Left lung (tissue), 10 donors: Measurements from ENCODE around the gene BATF2. TPM values are rescaled to one million over a fixed set of nuclear protein-coding genes. Genes with fewer than 3 reads are reported as not detected.

Source experiments
- ATAC-seq: fragments of 200-7000 bp; cut with Tn5 transposase; one replicate; pipeline ENCODE4 v1.9.1; 2020; ENCODE audit warnings: moderate library complexity
- DNase-seq, 4 donors: peaks; one replicate each; pipeline ENCODE4 v3.0.0-alpha.2; 2013 to 2020
- H3K27ac ChIP-seq, 2 donors: fragments of 200-600 bp; sonication (generic) in 1 of 2; one replicate each; pipeline versions ENCODE4 v1.5.0 to v1.8.0; 2020 to 2021
- H3K27me3 ChIP-seq, 2 donors: fragments of 200-600 bp; sonication (generic) in 1 of 2; one replicate each; pipeline versions ENCODE4 v1.5.0 to v1.8.0; 2020 to 2021
- H3K36me3 ChIP-seq, 2 donors: fragments of 200-600 bp; sonication (generic) in 1 of 2; one replicate each; pipeline versions ENCODE4 v1.5.0 to v1.8.0; 2020 to 2021
- H3K4me1 ChIP-seq, 2 donors: fragments of 200-600 bp; one replicate each; pipeline ENCODE4 v1.8.0; 2021
- H3K4me3 ChIP-seq, 2 donors: fragments of 200-600 bp; sonication (generic) in 1 of 2; one replicate each; pipeline versions ENCODE4 v1.5.0 to v1.8.0; 2020 to 2021; ENCODE audit warnings: mild to moderate bottlenecking in 1 of 2
- H3K9me3 ChIP-seq, 2 donors: fragments of 200-600 bp; sonication (generic) in 1 of 2; one replicate each; pipeline versions ENCODE4 v1.5.0 to v1.8.0; 2020 to 2021
- CTCF ChIP-seq, 2 donors: fragments of 200-600 bp; sonication (generic) in 1 of 2; IDR thresholded peaks; one replicate each; pipeline versions ENCODE4 v1.5.0 to v1.8.0; 2021; ENCODE audit warnings: antibody characterized with exemption in 2 of 2
- intact Hi-C, 2 donors: fragments of 100-400 bp; cut with DNase I; formaldehyde crosslinking; loops; one replicate each; pipeline versions ENCODE4 v1.11.2 to v1.14.2; 2022
- polyA plus RNA-seq, 6 donors: library from polyadenylated mRNA; unstranded; fragments of 120-200 nt; gene quantifications; one replicate each; pipeline ENCODE4 v1.2.1, GENCODE V29; 2013; ENCODE audit not compliant: insufficient read length in 6 of 6
- total RNA-seq, 2 donors: library from RNA; stranded (reverse); fragmentation: NEBNext Ultra II Directional; extraction: Animal tissue kit (Norgen Biotek cat#: 25700); gene quantifications; one replicate each; pipeline ENCODE4 v1.2.1, GENCODE V29; 2021
- donor health status: DM: no; HTN: yes; CAD: no.
- donor health status: DM: no; HTN: no; CAD: no.

The BATF2 gene
- total and polyA plus RNA-seq, 8 donors = 2.6 to 8.1 (median 3.5) TPM

DNA sequence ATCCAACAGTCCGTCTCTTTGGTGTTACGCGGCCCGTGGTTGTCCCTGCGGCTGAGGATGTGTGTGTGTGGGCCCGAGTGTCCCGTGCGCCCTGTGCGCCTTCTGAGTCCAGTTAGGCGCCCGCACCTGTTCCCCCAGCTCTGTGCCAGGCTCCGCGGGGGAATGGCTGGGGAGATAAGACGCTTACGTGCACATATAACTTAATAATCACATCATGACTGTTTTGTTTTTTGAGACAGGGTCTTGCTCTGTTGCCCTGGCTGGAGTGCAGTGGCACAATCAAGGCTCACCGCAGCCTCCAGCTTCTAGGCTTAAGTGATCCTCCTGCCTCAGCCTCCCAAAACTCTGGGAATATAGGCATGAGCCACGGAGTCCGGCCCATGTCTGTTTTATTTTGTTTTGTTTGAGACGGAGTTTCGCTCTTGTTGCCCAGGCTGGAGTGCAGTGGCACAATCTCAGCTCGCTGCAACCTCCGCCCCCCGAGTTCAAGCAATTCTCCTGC is 18.0 kb upstream of the BATF2 start:
- intact Hi-C loops = no loop called here
- peak overlapping the region; percentile 70 to 91 for H3K4me3 ChIP-seq
- H3K27me3 ChIP-seq = no peaks in the 10 kb centered on the region
- peaks cover 0 to 18% of the 10 kb centered on the region in 2 donors for H3K36me3 ChIP-seq
- ATAC-seq (peak; percentile 3), DNase-seq (no peak)
- H3K27ac ChIP-seq = peak overlapping the region; percentile 99 to 100
- no peaks in the 10 kb centered on the region for H3K9me3 ChIP-seq
- TF ChIP-seq CTCF (IDR thresholded peaks at IDR 0.05) = no peak
- H3K4me1 ChIP-seq = peaks cover 7 to 30% of the 10 kb centered on the region in 2 donors

DNA sequence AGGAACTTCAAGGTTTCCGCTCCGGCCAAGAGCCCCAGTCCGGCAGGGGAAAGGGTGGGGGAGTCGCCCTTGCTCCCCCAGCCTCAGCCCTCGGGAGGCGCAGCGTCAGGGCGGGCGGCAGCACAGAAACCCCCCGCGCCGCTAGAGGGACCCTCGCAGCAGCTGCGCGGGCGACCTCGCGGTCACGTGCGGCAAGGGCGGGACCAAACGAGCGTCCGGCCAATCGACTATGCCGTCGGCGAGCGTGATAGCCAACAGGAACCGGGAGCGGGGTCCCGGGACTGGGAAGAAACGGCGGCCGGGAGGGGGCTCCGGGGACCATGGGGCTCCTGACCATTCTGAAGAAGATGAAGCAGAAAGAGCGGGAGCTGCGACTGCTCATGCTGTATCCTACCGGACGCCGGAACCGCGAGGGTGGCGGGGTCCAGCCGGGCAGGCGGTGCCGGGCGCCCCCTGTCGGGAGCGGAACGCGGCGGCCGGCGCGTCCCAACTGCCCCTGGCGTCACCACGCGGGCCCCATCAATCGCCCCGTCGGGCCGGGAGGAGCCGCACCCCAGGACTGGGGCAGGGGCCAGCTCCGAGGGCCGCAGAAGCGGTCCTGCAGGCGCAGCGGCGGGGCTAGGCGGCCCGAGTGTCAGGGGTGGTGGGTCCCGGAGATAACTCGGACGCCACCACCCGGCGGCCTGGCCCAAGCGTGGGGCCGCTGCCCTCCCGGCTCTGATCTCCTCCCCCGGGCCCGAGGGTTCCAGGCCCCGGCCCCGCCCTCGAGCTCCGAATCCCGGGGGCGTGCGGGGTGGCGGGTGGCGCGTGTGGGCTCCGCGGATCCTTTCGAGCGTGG is 17.3 kb upstream of the BATF2 start, which contains the start of gene ARL2:
ARL2 (plus strand) TSS at position 273 of the 838 bp plus-strand sequence; CDS start at position 321, 48 bp downstream.
- H3K9me3 ChIP-seq = no peaks in the 10 kb centered on the region
- ATAC-seq (peak; percentile 89), DNase-seq (peak; percentile 92 to 96 (median 95))
- TF ChIP-seq CTCF (IDR thresholded peaks at IDR 0.05) = peak; percentile 84 to 91
- intact Hi-C loops = no loop called here
- H3K4me3 ChIP-seq = peak within 1 kb of the TSS; percentile 70 to 91
- peaks cover 7 to 30% of the 10 kb centered on the region in 2 donors for H3K4me1 ChIP-seq
- peak within 1 kb of the TSS; percentile 99 to 100 for H3K27ac ChIP-seq
- no peaks in the 10 kb centered on the region for H3K27me3 ChIP-seq
- H3K36me3 ChIP-seq = peaks cover 0 to 12% of the 10 kb centered on the region in 2 donors

- intact Hi-C loops = no loop called here
- peak overlapping the region; percentile 70 to 91 for H3K4me3 ChIP-seq
- H3K36me3 ChIP-seq = peaks cover 0 to 6% of the 10 kb centered on the region in 2 donors
- H3K9me3 ChIP-seq = no peaks in the 10 kb centered on the region
- peaks cover 7 to 30% of the 10 kb centered on the region in 2 donors for H3K4me1 ChIP-seq
- TF ChIP-seq CTCF (IDR thresholded peaks at IDR 0.05) = peak; percentile 62 to 84
- ATAC-seq (peak; percentile 93), DNase-seq (peak; percentile 83 to 97 (median 94))
- H3K27ac ChIP-seq = peak overlapping the region; percentile 99 to 100
- no peaks in the 10 kb centered on the region for H3K27me3 ChIP-seq
Observed at GRCh38 chr11:65013130-65013887, 16.5 kb upstream of the BATF2 start.

- no peak overlapping the region for H3K4me3 ChIP-seq
- TF ChIP-seq CTCF (IDR thresholded peaks at IDR 0.05) = no peak
- H3K27ac ChIP-seq = no peak overlapping the region
- DNase-seq (peak in 1 of 4 donors; percentile 3), ATAC-seq (no peak)
- no peaks in the 10 kb centered on the region for H3K36me3 ChIP-seq
- no peaks in the 10 kb centered on the region for H3K27me3 ChIP-seq
- peaks cover 0 to 10% of the 10 kb centered on the region in 2 donors for H3K4me1 ChIP-seq
- no peaks in the 10 kb centered on the region for H3K9me3 ChIP-seq
- intact Hi-C loops = no loop called here
Observed at GRCh38 chr11:65008873-65009272, 12.1 kb upstream of the BATF2 start.
